GM06990 (cell line): ENCODE data around the gene FAM171A1.

Experiments
- DNase-seq: peaks from one replicate; pipeline ENCODE4 v3.0.0-alpha.2; 2011; ENCODE audit not compliant: insufficient read length; ENCODE audit errors: extremely low read depth
- H3K27me3 ChIP-seq: replicated peaks from 2 replicates; pipeline ENCODE4 v1.6.0; 2011; ENCODE audit warnings: low read length; ENCODE audit not compliant: control insufficient read depth, insufficient read depth
- H3K36me3 ChIP-seq: 2 replicates; pipeline ENCODE4 v1.5.1; 2011; ENCODE audit warnings: low read length; ENCODE audit not compliant: control insufficient read depth, insufficient read depth
- H3K4me3 ChIP-seq: replicated peaks from 2 replicates; pipeline ENCODE4 v1.5.1; 2011; ENCODE audit warnings: low read depth, mild to moderate bottlenecking, control low read depth, low read length
- CTCF ChIP-seq: IDR thresholded peaks from 2 replicates; pipeline ENCODE4 v1.5.1; 2011; ENCODE audit warnings: low read length, control low read depth, mild to moderate bottlenecking, inconsistent platforms; ENCODE audit not compliant: insufficient read depth, poor library complexity, severe bottlenecking

Gene FAM171A1

GRCh38 chr10:15169555-15170401 is 201.3 kb downstream of the FAM171A1 start:
- Histone ChIP-seq H3K4me3 (no peak overlapping the region), H3K36me3 (no peaks in the 10 kb centered on the region), H3K27me3 (no peaks in the 10 kb centered on the region)
- peak; percentile 17 for DNase-seq
- no peak for TF ChIP-seq CTCF

GRCh38 chr10:15168786-15169554 is 202.1 kb downstream of the FAM171A1 start:
- Histone ChIP-seq H3K27me3 (no peaks in the 10 kb centered on the region), H3K36me3 (no peaks in the 10 kb centered on the region), H3K4me3 (peak overlapping the region; percentile 35; the same call in 1 of the 2 replicates)
- TF ChIP-seq CTCF: no peak
- DNase-seq: peak; percentile 85

- Histone ChIP-seq H3K27me3 (no peaks in the 10 kb centered on the region), H3K4me3 (peak within 1 kb of the TSS; percentile 89), H3K36me3 (no peaks in the 10 kb centered on the region)
- DNase-seq: peak; percentile 87
- peak; percentile 16 for TF ChIP-seq CTCF
Measured at GRCh38 chr10:15168291-15168785, 202.8 kb downstream of the FAM171A1 start, which contains the start of gene NMT2. TSS of gene NMT2 (minus strand) at chr10:15168693. CDS start at chr10:15168612, 81 bp downstream.

GRCh38 chr10:15167411-15168290 is 203.4 kb downstream of the FAM171A1 start:
- Histone ChIP-seq H3K36me3 (no peaks in the 10 kb centered on the region), H3K4me3 (peak overlapping the region; percentile 89), H3K27me3 (no peaks in the 10 kb centered on the region)
- TF ChIP-seq CTCF: peak; percentile 46
- peak; percentile 71 for DNase-seq

GRCh38 chr10:15166325-15166724 is 204.8 kb downstream of the FAM171A1 start:
- Histone ChIP-seq H3K36me3 (no peaks in the 10 kb centered on the region), H3K27me3 (no peaks in the 10 kb centered on the region), H3K4me3 (no peak overlapping the region)
- DNase-seq: no peak
- TF ChIP-seq CTCF: no peak
